ENCODE results near the gene CFAP97D1. TPM values are rescaled to one million over a fixed set of nuclear protein-coding genes. Genes with fewer than 3 reads are reported as not detected.

CFAP97D1 gene
- total RNA-seq (2014; rRNA removed; shearing (Covaris generic); ENCODE audit: low replicate concordance) = not detected in 2 replicates

GRCh38 chr17:43780135-43780534 lies at the start of gene CFAP97D1:
TSS of gene CFAP97D1 (plus strand) at chr17:43780435. CDS start at chr17:43780463, 28 bp downstream.
- peak within 1 kb of the TSS; percentile 77 for H3K4me3 ChIP-seq
- H3K36me3 ChIP-seq = peaks cover 7% of the 10 kb centered on the region
- H3K27me3 ChIP-seq = no peaks in the 10 kb centered on the region
- H3K9me3 ChIP-seq = no peaks in the 10 kb centered on the region
- no peak for DNase-seq

DNA sequence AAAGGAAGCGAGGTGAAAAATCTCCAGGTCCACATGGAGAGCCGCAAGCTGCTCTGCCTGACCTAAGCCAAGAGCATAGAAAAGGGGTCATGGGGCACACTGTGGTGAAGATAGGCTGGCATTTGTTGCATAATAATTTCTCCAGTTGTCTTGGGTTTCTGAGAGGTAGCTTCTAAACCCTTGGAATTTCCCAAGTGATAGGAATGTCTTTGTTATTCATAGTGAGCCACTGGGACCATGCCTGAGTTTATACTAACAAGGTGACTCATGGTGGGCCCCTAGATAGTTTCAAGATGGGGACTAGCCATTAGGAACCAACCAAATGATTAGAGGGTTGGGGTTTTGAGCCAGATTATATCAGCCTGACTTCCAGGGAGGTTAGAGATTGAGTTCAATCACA lies 47.3 kb upstream of the CFAP97D1 start:
- Histone ChIP-seq H3K36me3 (no peaks in the 10 kb centered on the region), H3K9me3 (no peaks in the 10 kb centered on the region), H3K4me3 (no peak overlapping the region), H3K27me3 (no peaks in the 10 kb centered on the region)
- DNase-seq = peak; percentile 72

DNA sequence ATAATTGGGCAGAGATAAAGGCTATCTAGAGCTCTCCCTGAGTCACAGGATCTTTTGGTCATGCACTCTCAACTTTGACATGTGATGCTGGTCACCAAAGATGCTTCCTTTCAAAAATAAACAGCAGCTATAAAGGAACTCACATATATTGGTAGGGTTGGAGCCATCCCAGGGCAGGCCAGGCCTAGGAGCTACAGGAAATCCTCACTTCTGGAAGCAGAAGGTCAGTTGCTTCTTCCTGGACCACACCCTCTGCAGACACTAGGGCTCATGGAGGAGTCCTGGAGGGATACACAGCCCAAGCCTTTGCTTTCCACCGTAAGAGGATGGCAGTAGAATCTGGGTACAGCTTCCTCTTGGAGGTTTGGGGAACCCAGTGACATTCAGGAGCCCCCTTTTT lies 46.3 kb upstream of the CFAP97D1 start:
- H3K27me3 ChIP-seq = no peaks in the 10 kb centered on the region
- no peak overlapping the region for H3K4me3 ChIP-seq
- no peaks in the 10 kb centered on the region for H3K9me3 ChIP-seq
- DNase-seq = peak; percentile 77
- no peaks in the 10 kb centered on the region for H3K36me3 ChIP-seq

GRCh38 chr17:43734376-43734775 lies 45.9 kb upstream of the CFAP97D1 start:
- Histone ChIP-seq H3K4me3 (no peak overlapping the region), H3K36me3 (no peaks in the 10 kb centered on the region), H3K9me3 (no peaks in the 10 kb centered on the region), H3K27me3 (no peaks in the 10 kb centered on the region)
- DNase-seq = peak; percentile 84

- H3K27me3 ChIP-seq = no peaks in the 10 kb centered on the region
- H3K4me3 ChIP-seq = no peak overlapping the region
- peak; percentile 59 for DNase-seq
- no peaks in the 10 kb centered on the region for H3K9me3 ChIP-seq
- H3K36me3 ChIP-seq = no peaks in the 10 kb centered on the region
Measured at GRCh38 chr17:43736389-43736788, 43.8 kb upstream of the CFAP97D1 start.

GRCh38 chr17:43737722-43738121 lies 42.5 kb upstream of the CFAP97D1 start:
- Histone ChIP-seq H3K27me3 (no peaks in the 10 kb centered on the region), H3K9me3 (no peaks in the 10 kb centered on the region), H3K4me3 (no peak overlapping the region), H3K36me3 (no peaks in the 10 kb centered on the region)
- peak; percentile 51 for DNase-seq

- no peaks in the 10 kb centered on the region for H3K36me3 ChIP-seq
- H3K9me3 ChIP-seq = no peaks in the 10 kb centered on the region
- H3K4me3 ChIP-seq = no peak overlapping the region
- peak; percentile 20 for DNase-seq
- H3K27me3 ChIP-seq = no peaks in the 10 kb centered on the region
Measured at GRCh38 chr17:43740541-43740940, 39.7 kb upstream of the CFAP97D1 start.

GRCh38 chr17:43741636-43742035 lies 38.6 kb upstream of the CFAP97D1 start:
- DNase-seq = no peak
- Histone ChIP-seq H3K27me3 (no peaks in the 10 kb centered on the region), H3K4me3 (no peak overlapping the region), H3K9me3 (no peaks in the 10 kb centered on the region), H3K36me3 (no peaks in the 10 kb centered on the region)

DNA sequence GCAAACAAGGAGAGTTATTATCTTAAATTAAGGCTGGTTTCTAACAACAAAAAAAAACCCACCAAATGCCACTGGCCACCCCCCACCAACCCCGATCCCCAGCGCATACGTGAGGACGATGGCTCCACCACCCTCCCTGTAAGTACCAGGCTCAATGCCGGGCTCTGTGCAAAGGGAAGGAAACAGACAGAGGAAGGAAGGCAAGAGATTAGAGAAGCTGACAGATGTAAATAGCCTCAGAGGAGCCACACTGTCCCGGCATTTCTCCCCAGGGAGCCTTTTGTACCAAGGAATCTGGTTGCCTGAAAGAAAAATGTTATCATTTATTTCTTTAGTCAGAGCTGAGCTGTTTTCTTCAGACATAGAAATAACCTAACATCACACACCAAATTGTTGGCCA lies 34.7 kb upstream of the CFAP97D1 start:
- no peaks in the 10 kb centered on the region for H3K27me3 ChIP-seq
- no peaks in the 10 kb centered on the region for H3K36me3 ChIP-seq
- H3K4me3 ChIP-seq = no peak overlapping the region
- no peak for DNase-seq
- H3K9me3 ChIP-seq = no peaks in the 10 kb centered on the region

GRCh38 chr17:43750153-43750552 lies 30.1 kb upstream of the CFAP97D1 start:
- Histone ChIP-seq H3K9me3 (no peaks in the 10 kb centered on the region), H3K4me3 (no peak overlapping the region), H3K27me3 (no peaks in the 10 kb centered on the region), H3K36me3 (no peaks in the 10 kb centered on the region)
- no peak for DNase-seq

DNA sequence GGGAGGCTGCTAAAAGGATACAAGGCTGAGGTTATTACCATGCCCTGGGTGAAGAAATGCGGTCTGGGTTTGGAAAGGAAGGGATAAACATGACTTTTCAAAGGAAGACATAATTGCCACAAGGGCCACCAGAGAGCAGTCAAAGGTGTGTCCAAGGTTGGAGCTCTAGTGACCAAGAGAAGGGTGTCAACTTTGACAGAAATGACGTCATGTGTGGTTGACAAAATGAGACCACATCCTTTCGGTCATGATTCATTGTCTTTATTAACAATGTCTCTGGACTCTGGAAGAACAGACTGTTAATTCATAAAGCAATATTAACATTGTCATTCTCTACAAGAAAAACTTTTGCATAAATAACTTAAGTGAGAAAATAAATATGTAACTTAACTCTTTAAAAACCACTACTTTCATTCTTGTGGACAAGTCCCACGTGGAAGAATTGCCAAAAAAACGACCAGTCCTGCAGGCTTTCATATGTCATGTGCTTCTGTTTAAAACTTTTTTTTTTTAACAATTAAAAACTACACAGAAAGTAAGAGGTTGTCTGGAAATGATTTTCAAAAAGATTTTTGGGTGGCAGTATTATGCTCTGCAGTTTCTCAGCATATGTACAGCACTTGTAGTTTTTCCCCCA lies 26.6 kb upstream of the CFAP97D1 start:
- Histone ChIP-seq H3K27me3 (no peaks in the 10 kb centered on the region), H3K9me3 (no peaks in the 10 kb centered on the region), H3K36me3 (no peaks in the 10 kb centered on the region), H3K4me3 (no peak overlapping the region)
- no peak for DNase-seq

DNA sequence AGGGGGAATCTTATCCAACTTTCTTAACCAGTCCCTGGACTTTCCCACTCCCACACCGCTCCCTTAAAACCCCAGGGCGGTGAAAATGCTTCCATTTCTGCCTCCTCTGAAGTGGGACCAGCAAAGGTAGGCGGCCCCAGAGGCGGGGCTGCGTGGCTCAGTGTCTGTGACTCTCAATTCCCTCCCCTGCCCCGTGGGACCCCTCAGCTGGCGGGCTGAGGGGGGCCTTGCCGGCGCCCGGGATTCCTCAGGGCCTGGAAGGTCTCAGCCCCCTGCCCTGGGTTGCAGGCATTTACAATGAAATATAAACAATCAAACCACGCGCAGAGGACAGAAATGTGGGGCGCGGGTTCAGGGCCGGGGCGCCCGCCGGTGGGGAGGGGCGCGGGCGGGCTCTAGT lies 25.3 kb upstream of the CFAP97D1 start:
- Histone ChIP-seq H3K36me3 (no peaks in the 10 kb centered on the region), H3K4me3 (no peak overlapping the region), H3K9me3 (no peaks in the 10 kb centered on the region), H3K27me3 (no peaks in the 10 kb centered on the region)
- no peak for DNase-seq

GRCh38 chr17:43755389-43755875 lies 24.8 kb upstream of the CFAP97D1 start:
- Histone ChIP-seq H3K9me3 (no peaks in the 10 kb centered on the region), H3K36me3 (no peaks in the 10 kb centered on the region), H3K27me3 (no peaks in the 10 kb centered on the region), H3K4me3 (no peak overlapping the region)
- no peak for DNase-seq

DNA sequence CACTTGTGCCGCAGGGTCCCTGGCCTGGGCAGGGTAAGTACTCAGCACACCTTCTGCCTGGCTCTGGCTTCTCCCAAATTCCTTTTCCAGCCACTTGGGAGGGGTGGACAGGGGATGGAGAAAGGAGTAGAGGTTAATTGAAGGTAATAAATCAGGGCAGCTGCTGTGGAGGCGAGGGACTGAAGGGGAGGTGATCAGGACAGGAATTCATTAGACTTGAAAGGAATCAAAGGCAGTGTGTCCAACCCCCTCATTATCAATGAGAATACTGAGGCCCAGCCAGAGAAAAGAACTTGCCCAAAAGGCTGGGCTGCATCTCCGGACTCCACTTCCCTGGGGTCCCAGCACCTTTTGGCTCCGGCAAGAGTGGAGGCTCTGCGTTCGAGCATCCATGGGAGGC lies 24.0 kb upstream of the CFAP97D1 start:
- H3K9me3 ChIP-seq = no peaks in the 10 kb centered on the region
- no peaks in the 10 kb centered on the region for H3K27me3 ChIP-seq
- no peak overlapping the region for H3K4me3 ChIP-seq
- no peaks in the 10 kb centered on the region for H3K36me3 ChIP-seq
- DNase-seq = no peak

DNA sequence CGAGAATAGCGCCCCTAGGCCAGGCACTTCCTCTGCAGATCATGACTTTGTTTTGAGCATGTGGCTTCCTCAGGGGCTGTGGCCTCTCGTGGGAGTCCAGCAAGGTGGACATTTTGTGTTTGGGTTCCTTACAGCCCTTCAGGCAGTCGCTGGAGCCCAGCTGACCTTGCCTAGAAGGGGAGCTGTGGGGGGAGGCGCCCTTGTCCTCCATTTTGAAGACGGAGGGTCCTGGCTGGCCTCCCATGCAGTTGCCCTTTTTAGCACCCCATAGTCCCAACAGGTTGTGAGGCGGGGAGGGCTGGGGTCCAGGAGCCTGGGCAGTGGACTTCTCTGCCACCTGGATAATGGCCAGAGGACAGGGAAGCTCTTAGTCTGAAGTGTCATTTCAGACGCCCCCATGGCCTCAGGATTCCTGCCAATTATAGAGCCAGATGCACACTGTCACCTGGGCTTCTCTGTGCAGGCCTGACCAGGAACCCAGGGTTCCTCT lies 23.0 kb upstream of the CFAP97D1 start:
- Histone ChIP-seq H3K4me3 (no peak overlapping the region), H3K27me3 (no peaks in the 10 kb centered on the region), H3K9me3 (no peaks in the 10 kb centered on the region), H3K36me3 (no peaks in the 10 kb centered on the region)
- DNase-seq = no peak

DNA sequence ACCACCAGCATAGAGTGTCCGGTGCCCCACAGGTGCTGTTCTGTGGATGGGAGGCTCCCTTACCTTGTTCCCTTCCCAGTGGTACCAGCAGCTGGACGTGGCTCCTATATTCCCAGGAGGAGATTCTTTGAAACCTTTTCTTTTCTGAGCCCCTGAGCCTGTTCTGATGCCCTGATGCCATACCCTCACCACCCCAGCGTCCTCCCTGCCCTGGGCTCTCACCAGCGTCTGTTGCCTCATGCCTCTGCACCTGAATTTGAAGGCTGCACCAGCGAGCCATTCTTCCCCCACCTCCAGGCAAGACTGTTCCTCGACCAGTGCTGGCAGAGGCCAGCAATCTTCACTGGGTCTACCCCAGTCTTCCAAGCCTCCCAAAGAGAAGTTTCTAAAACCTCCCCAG lies 22.1 kb upstream of the CFAP97D1 start:
- H3K27me3 ChIP-seq = no peaks in the 10 kb centered on the region
- DNase-seq = no peak
- H3K36me3 ChIP-seq = no peaks in the 10 kb centered on the region
- H3K4me3 ChIP-seq = no peak overlapping the region
- H3K9me3 ChIP-seq = no peaks in the 10 kb centered on the region

- H3K27me3 ChIP-seq = no peaks in the 10 kb centered on the region
Measured at GRCh38 chr17:43758497-43759174, 21.6 kb upstream of the CFAP97D1 start, which contains the start of gene SOST. TSS of gene SOST (minus strand) at chr17:43758791. CDS start at chr17:43758741, 50 bp downstream.

GRCh38 chr17:43759836-43760235 lies 20.4 kb upstream of the CFAP97D1 start:
- Histone ChIP-seq H3K9me3 (no peaks in the 10 kb centered on the region), H3K36me3 (no peaks in the 10 kb centered on the region), H3K27me3 (no peaks in the 10 kb centered on the region), H3K4me3 (no peak overlapping the region)
- DNase-seq = no peak

More at GRCh38 chr17:43758497-43759174, 21.6 kb upstream of the CFAP97D1 start, which contains the start of gene SOST:
- Histone ChIP-seq H3K36me3 (no peaks in the 10 kb centered on the region), H3K4me3 (no peak within 1 kb of the TSS), H3K9me3 (no peaks in the 10 kb centered on the region)
- no peak for DNase-seq
